A549 (cell line): Measurements from ENCODE around the gene MBNL2.

Experiments
- BHLHE40 ChIP-seq: IDR thresholded peaks from 2 replicates; pipeline ENCODE4 v1.6.1; 2012; ENCODE audit warnings: low read depth, low read length, inconsistent platforms
- CHD4 ChIP-seq: fragments of 200-600 bp; sonication (generic); IDR thresholded peaks from 2 replicates; pipeline ENCODE4 v1.6.1; 2016; ENCODE audit warnings: antibody characterized with exemption, mild to moderate bottlenecking, borderline replicate concordance
- EHF ChIP-seq: fragments of 250-450 bp; sonication (Bioruptor Pico); IDR thresholded peaks from 2 replicates; pipeline ENCODE4 v1.5.0; 2020; ENCODE audit warnings: mild to moderate bottlenecking
- EP300 ChIP-seq, 2 experiments: fragments of >200 bp; sonication (Bioruptor Twin); formaldehyde crosslinking; IDR thresholded peaks; 2 replicates in 1 of 2; 3 replicates in 1 of 2; pipeline ENCODE4 v1.6.1; 2016 to 2017
- FOSL2 ChIP-seq, 2 experiments: fragments of 450-650 bp in 1 of 2; fragments of >200 bp in 1 of 2; sonication (Bioruptor Twin) in 1 of 2; formaldehyde crosslinking; IDR thresholded peaks; 2 replicates each; pipeline versions ENCODE4 v1.5.0 to v1.6.1; 2016 to 2020; ENCODE audit warnings: mild to moderate bottlenecking in 1 of 2, moderate library complexity in 1 of 2
- MAZ ChIP-seq: fragments of 150-350 bp; IDR thresholded peaks from 2 replicates; pipeline ENCODE4 v1.6.1; 2014; ENCODE audit warnings: antibody characterized with exemption, low read depth, low read length, borderline replicate concordance
- POLR2A ChIP-seq: IDR thresholded peaks from 2 replicates; pipeline ENCODE4 v1.6.1; 2012; ENCODE audit warnings: mild to moderate bottlenecking, low read length
- RAD21 ChIP-seq, 2 experiments: fragments of >200 bp in 1 of 2; sonication (Bioruptor Twin) in 1 of 2; formaldehyde crosslinking in 1 of 2; IDR thresholded peaks in 1 of 2; conservative IDR thresholded peaks in 1 of 2; 2 replicates in 1 of 2; 3 replicates in 1 of 2; pipeline ENCODE4 v1.6.1; 2012 to 2018; ENCODE audit warnings: inconsistent platforms in 1 of 2
- SMC3 ChIP-seq: fragments of >200 bp; sonication (Bioruptor Twin); formaldehyde crosslinking; IDR thresholded peaks from 3 replicates; pipeline ENCODE4 v1.6.1; 2018; ENCODE audit warnings: inconsistent platforms
- TP53 ChIP-seq: fragments of 250-450 bp; sonication (Bioruptor Pico); IDR thresholded peaks from 2 replicates; pipeline ENCODE4 v1.5.0; 2021; ENCODE audit warnings: mild to moderate bottlenecking, moderate library complexity
- ZC3H11A ChIP-seq: fragments of 450-650 bp; IDR thresholded peaks from 2 replicates; pipeline ENCODE4 v1.6.1; 2014; ENCODE audit warnings: antibody characterized with exemption, mild to moderate bottlenecking
- TF ChIP-seq, protein P1 (sequence below): fragments of >200 bp; sonication (Bioruptor Twin); formaldehyde crosslinking; IDR thresholded peaks from 3 replicates; pipeline ENCODE4 v1.5.1; 2016
- TF ChIP-seq, protein P2 (sequence below): IDR thresholded peaks from 2 replicates; pipeline ENCODE4 v1.6.1; 2012

DNA sequence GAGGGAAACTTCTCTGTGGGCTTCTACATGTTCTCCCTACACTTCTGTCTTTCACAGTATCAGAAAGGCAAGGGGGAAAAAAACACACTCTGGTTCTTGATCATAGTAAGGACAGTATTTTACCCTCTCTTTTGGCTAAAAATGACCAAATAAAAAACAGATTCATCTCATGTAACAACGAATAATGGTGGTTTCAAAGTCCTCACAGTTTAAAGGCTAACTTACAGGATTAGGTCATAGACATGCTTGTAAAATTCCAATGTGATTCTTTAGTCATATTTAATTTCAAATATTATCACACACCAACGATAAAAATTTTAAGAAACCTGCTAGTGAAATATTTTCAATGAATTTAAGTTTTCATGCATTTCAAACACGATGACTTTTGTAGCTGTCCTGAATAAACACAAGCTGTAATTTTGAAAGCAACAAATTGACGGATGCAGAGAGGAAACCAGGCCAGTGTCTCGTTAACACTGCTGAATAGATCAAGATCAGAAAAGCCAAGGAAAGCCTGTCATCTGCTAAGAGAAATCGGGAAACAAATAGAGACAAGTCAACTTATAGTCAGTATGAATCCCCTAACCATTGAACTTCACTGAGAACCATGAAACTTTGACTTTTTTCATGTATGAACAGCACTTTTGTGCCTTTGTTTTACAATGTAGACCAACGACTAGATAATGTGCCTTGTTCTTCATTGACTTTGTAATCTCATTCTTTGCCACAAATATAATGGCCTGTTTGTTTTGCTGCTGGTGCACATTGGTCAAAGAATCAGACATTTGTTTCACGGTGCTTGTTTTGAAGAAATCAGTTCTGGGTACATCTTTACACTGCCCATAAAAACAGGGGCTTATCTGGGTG lies 22.0 kb downstream of the MBNL2 start:
- TF ChIP-seq, protein P1, sequence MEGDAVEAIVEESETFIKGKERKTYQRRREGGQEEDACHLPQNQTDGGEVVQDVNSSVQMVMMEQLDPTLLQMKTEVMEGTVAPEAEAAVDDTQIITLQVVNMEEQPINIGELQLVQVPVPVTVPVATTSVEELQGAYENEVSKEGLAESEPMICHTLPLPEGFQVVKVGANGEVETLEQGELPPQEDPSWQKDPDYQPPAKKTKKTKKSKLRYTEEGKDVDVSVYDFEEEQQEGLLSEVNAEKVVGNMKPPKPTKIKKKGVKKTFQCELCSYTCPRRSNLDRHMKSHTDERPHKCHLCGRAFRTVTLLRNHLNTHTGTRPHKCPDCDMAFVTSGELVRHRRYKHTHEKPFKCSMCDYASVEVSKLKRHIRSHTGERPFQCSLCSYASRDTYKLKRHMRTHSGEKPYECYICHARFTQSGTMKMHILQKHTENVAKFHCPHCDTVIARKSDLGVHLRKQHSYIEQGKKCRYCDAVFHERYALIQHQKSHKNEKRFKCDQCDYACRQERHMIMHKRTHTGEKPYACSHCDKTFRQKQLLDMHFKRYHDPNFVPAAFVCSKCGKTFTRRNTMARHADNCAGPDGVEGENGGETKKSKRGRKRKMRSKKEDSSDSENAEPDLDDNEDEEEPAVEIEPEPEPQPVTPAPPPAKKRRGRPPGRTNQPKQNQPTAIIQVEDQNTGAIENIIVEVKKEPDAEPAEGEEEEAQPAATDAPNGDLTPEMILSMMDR, result no peak
- TF ChIP-seq MAZ, result no peak
- no peak for TF ChIP-seq EHF (CRISPR knock-in tag)
- TF ChIP-seq BHLHE40, result no peak
- no peak for TF ChIP-seq EP300 (IDR thresholded peaks at IDR 0.05)
- no peak for TF ChIP-seq SMC3
- TF ChIP-seq FOSL2 (IDR thresholded peaks at IDR 0.05), result no peak
- TF ChIP-seq FOSL2 (CRISPR knock-in tag; IDR thresholded peaks at IDR 0.05), result no peak
- TF ChIP-seq RAD21 (conservative IDR thresholded peaks at IDR 0.05 in 1 of 2, IDR thresholded peaks at IDR 0.05 in 1 of 2), result no peak
- TF ChIP-seq ZC3H11A, result no peak
- no peak for TF ChIP-seq CHD4
- TF ChIP-seq, protein P2, sequence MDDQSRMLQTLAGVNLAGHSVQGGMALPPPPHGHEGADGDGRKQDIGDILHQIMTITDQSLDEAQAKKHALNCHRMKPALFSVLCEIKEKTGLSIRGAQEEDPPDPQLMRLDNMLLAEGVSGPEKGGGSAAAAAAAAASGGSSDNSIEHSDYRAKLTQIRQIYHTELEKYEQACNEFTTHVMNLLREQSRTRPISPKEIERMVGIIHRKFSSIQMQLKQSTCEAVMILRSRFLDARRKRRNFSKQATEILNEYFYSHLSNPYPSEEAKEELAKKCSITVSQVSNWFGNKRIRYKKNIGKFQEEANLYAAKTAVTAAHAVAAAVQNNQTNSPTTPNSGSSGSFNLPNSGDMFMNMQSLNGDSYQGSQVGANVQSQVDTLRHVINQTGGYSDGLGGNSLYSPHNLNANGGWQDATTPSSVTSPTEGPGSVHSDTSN, result no peak
- TF ChIP-seq POLR2A, result no peak
- no peak for TF ChIP-seq TP53 (CRISPR knock-in tag)
